HFFc6 (cell line): ENCODE data around the gene PRR20G. TPM values are rescaled to one million over a fixed set of nuclear protein-coding genes. Genes with fewer than 3 reads are reported as not detected.

Experiments used
- DNase-seq: peaks from one replicate; pipeline ENCODE4 v3.0.0-alpha.2; 2018
- H3K27ac Mint-ChIP-seq: 2 replicates; pipeline ENCODE4 v1.8.0; 2020; ENCODE audit warnings: mild to moderate bottlenecking, mixed read lengths
- H3K27me3 Mint-ChIP-seq: 2 replicates; pipeline ENCODE4 v1.8.0; 2021; ENCODE audit warnings: mild to moderate bottlenecking, moderate library complexity, mixed read lengths; ENCODE audit not compliant: insufficient read depth
- H3K36me3 Mint-ChIP-seq: 2 replicates; pipeline ENCODE4 v1.8.0; 2021; ENCODE audit warnings: low read depth, mixed read lengths
- H3K4me1 Mint-ChIP-seq: 2 replicates; pipeline ENCODE4 v1.8.0; 2020; ENCODE audit warnings: low read depth, mixed read lengths
- H3K4me3 Mint-ChIP-seq: 2 replicates; pipeline ENCODE4 v1.8.0; 2020; ENCODE audit warnings: mild to moderate bottlenecking, moderate library complexity, mixed read lengths
- H3K9me3 Mint-ChIP-seq: 2 replicates; pipeline ENCODE4 v1.8.0; 2020; ENCODE audit warnings: mild to moderate bottlenecking, mixed read lengths
- CTCF ChIP-seq: fragments of 200-600 bp; sonication (generic); IDR thresholded peaks from 2 replicates; pipeline ENCODE4 v1.5.0; 2021; ENCODE audit warnings: antibody characterized with exemption, mild to moderate bottlenecking
- total RNA-seq, 6 experiments: library from RNA; stranded (reverse); fragmentation: NEBNext Ultra II Directional; extraction: Animal tissue kit (Norgen Biotek cat#: 25700); gene quantifications; 2 replicates in 1 of 6; 3 replicates in 5 of 6; pipeline ENCODE4 v1.2.3, GENCODE V29; 2021

The PRR20G gene
- total RNA-seq, 6 experiments from 2014 or later, result not detected

DNA sequence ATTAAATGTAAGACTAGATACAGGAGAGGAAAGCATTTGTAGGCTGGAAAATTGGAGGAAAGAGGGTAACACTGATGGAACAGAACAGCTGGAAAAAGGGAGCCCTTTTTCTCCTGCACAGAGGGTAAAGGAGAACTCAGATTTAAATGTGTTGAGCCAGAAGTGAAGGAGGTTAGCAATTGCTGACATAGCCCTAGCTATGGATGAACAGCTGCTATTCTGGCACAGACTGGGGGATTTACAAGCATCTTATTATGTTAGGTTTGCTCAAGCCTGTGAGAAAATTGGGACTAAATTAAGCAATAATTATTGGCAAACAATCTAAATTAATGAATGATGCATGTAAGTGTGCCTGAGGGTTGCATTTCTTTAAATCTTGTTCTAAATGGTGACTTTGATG is 40.6 kb upstream of the PRR20G start:
- Mint-ChIP-seq H3K36me3 (peaks cover 5% of the 10 kb centered on the region), H3K27ac (no peak overlapping the region)
- no peak for DNase-seq

GRCh38 chr3:127326341-127326740 is 38.5 kb upstream of the PRR20G start:
- Mint-ChIP-seq H3K4me1 (no peaks in the 10 kb centered on the region), H3K9me3 (peaks cover 9% of the 10 kb centered on the region), H3K4me3 (no peak overlapping the region), H3K27ac (no peak overlapping the region), H3K36me3 (peaks cover 5% of the 10 kb centered on the region), H3K27me3 (peaks cover 2% of the 10 kb centered on the region)
- TF ChIP-seq CTCF, result no peak
- DNase-seq, result no peak

More for the DNA sequence above, 40.6 kb upstream of the PRR20G start:
- Mint-ChIP-seq H3K4me3 (no peak overlapping the region), H3K9me3 (peaks cover 11% of the 10 kb centered on the region), H3K4me1 (no peaks in the 10 kb centered on the region), H3K27me3 (peaks cover 2% of the 10 kb centered on the region)
- no peak for TF ChIP-seq CTCF

GRCh38 chr3:127325629-127325961 is 37.7 kb upstream of the PRR20G start:
- Mint-ChIP-seq H3K4me1 (no peaks in the 10 kb centered on the region), H3K9me3 (peaks cover 6% of the 10 kb centered on the region), H3K27ac (no peak overlapping the region), H3K4me3 (no peak overlapping the region), H3K27me3 (peaks cover 2% of the 10 kb centered on the region), H3K36me3 (peaks cover 4% of the 10 kb centered on the region)
- no peak for TF ChIP-seq CTCF
- no peak for DNase-seq

DNA sequence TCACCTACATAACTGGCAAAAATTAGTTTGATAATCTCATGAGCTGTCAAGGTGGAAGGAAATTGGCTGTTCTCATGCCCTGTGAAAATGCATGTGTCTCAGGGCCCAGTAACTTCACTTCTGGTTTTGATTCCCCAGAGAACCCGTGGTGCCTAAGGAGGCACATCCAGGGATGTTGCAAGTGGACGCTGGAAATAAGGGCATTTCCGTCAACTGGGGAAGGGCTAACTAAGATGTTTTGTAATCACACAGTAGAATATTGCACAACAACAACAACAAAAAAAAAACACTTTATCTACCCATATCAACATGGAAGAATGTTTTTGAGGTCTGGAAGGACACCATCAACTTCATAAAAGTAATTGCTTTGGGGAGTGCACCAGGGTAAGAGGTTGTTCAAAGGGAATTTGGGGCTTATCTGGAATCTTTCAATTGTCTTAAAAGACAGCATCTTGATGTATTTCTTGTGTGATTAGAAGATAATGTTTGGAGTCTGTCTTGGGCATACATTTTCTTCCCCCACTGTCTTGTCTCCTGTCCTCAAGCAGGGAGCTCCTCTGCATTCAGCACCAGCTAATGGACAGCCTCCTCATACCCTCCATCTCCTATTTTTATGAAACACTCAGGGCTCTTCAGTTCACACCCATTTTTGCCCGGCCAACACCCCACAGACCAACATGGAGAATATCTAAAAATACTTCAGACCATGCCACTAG is 37.2 kb upstream of the PRR20G start:
- no peak overlapping the region for H3K4me3 Mint-ChIP-seq
- H3K36me3 Mint-ChIP-seq, result no peaks in the 10 kb centered on the region
- TF ChIP-seq CTCF, result no peak
- DNase-seq, result no peak
- H3K9me3 Mint-ChIP-seq, result peaks cover under 1% of the 10 kb centered on the region; the same call in 1 of the 2 replicates
- H3K27me3 Mint-ChIP-seq, result peaks cover 2% of the 10 kb centered on the region
- H3K27ac Mint-ChIP-seq, result no peak overlapping the region
- no peaks in the 10 kb centered on the region for H3K4me1 Mint-ChIP-seq

GRCh38 chr3:127324076-127324475 is 36.2 kb upstream of the PRR20G start:
- no peak for DNase-seq
- Mint-ChIP-seq H3K4me1 (no peaks in the 10 kb centered on the region), H3K9me3 (no peaks in the 10 kb centered on the region), H3K4me3 (no peak overlapping the region), H3K27ac (no peak overlapping the region), H3K27me3 (peaks cover 2% of the 10 kb centered on the region), H3K36me3 (no peaks in the 10 kb centered on the region)
- no peak for TF ChIP-seq CTCF

- H3K27me3 Mint-ChIP-seq, result peaks cover 2% of the 10 kb centered on the region
- TF ChIP-seq CTCF, result no peak
- H3K36me3 Mint-ChIP-seq, result no peaks in the 10 kb centered on the region
- no peaks in the 10 kb centered on the region for H3K4me1 Mint-ChIP-seq
- no peaks in the 10 kb centered on the region for H3K9me3 Mint-ChIP-seq
- H3K4me3 Mint-ChIP-seq, result no peak overlapping the region
- no peak overlapping the region for H3K27ac Mint-ChIP-seq
- no peak for DNase-seq
Measured at GRCh38 chr3:127323581-127323980, 35.7 kb upstream of the PRR20G start.
